NK-92 treated with Interleukin-12 subunit alpha and Interleukin-12 subunit beta, amount 100 ng/mL, for 24 hours (cell line): Measurements from ENCODE around the gene ATG4B.

Experiments
- DNase-seq: peaks from one replicate; lab custom pipeline; 2025; lab: John Stamatoyannopoulos, UW

ATG4B gene

GRCh38 chr2:241613017-241613780, 24.3 kb upstream of the ATG4B start:
- no peak for DNase-seq

- DNase-seq, result no peak
These were observed 22.5 kb upstream of the ATG4B start for GRCh38 chr2:241615041-241615440.

GRCh38 chr2:241615522-241616052, 21.9 kb upstream of the ATG4B start:
- DNase-seq, result no peak

GRCh38 chr2:241616168-241617125, 21.0 kb upstream of the ATG4B start:
- no peak for DNase-seq

- DNase-seq, result no peak
These were observed 19.9 kb upstream of the ATG4B start for GRCh38 chr2:241617431-241618154.

GRCh38 chr2:241618296-241618805, 19.1 kb upstream of the ATG4B start:
- DNase-seq, result no peak

- no peak for DNase-seq
These were observed 18.7 kb upstream of the ATG4B start for GRCh38 chr2:241618829-241619228.

- no peak for DNase-seq
These were observed 17.7 kb upstream of the ATG4B start for GRCh38 chr2:241619597-241620418.

GRCh38 chr2:241620419-241620769, 17.1 kb upstream of the ATG4B start:
- DNase-seq, result peak; percentile 43

- DNase-seq, result no peak
These were observed 9.8 kb upstream of the ATG4B start for GRCh38 chr2:241627675-241628074.

GRCh38 chr2:241629762-241630435, 7.6 kb upstream of the ATG4B start:
- DNase-seq, result no peak

- no peak for DNase-seq
These were observed 4.8 kb upstream of the ATG4B start for GRCh38 chr2:241632478-241633325.

GRCh38 chr2:241633561-241633960, 3.9 kb upstream of the ATG4B start:
- no peak for DNase-seq

- DNase-seq, result no peak
These were observed 1.7 kb upstream of the ATG4B start for GRCh38 chr2:241635756-241636155.

GRCh38 chr2:241636182-241637017, 1.1 kb upstream of the ATG4B start:
- DNase-seq, result no peak

GRCh38 chr2:241637795-241638660, 535 bp downstream of the ATG4B start:
- peak; percentile 57 for DNase-seq

- no peak for DNase-seq
These were observed 1.4 kb downstream of the ATG4B start for GRCh38 chr2:241638940-241639339.

- no peak for DNase-seq
These were observed 1.9 kb downstream of the ATG4B start for GRCh38 chr2:241639385-241639784.
